MM.1S (cell line): ENCODE measurements around the gene TSPAN4.

ENCODE experiments used
- DNase-seq: peaks from one replicate; pipeline ENCODE4 v3.0.0-alpha.2; 2015
- H2AFZ ChIP-seq: fragments of 300-600 bp; sonication (generic); 2 replicates; pipeline ENCODE4 v1.6.0; 2016; ENCODE audit warnings: antibody characterized with exemption, low read length
- H3F3A ChIP-seq: fragments of 300-600 bp; sonication (generic); 2 replicates; pipeline ENCODE4 v1.6.1; 2016; ENCODE audit warnings: mild to moderate bottlenecking, antibody characterized with exemption, low read length, moderate library complexity, mixed read lengths; ENCODE audit not compliant: insufficient read depth
- H3K27ac ChIP-seq: fragments of 300-600 bp; sonication (generic); 2 replicates; pipeline ENCODE4 v1.5.1; 2016; ENCODE audit warnings: mild to moderate bottlenecking, low read length
- H3K27me3 ChIP-seq: fragments of 300-600 bp; sonication (generic); replicated peaks from 2 replicates; pipeline ENCODE4 v1.6.0; 2016; ENCODE audit warnings: low read length; ENCODE audit not compliant: insufficient read depth
- H3K36me3 ChIP-seq: fragments of 300-600 bp; sonication (generic); replicated peaks from 2 replicates; pipeline ENCODE4 v1.6.1; 2016; ENCODE audit warnings: mild to moderate bottlenecking, low read length, mixed read lengths; ENCODE audit not compliant: insufficient read depth
- H3K4me1 ChIP-seq: fragments of 300-600 bp; sonication (generic); 2 replicates; pipeline ENCODE4 v1.6.1; 2016; ENCODE audit warnings: low read length, mixed read lengths
- H3K4me2 ChIP-seq: fragments of 300-600 bp; sonication (generic); 2 replicates; pipeline ENCODE4 v1.6.0; 2016; ENCODE audit warnings: low read depth, low read length
- H3K4me3 ChIP-seq: fragments of 300-600 bp; sonication (generic); 2 replicates; pipeline ENCODE4 v1.5.1; 2016; ENCODE audit warnings: low read length, mixed read lengths
- H3K79me2 ChIP-seq: fragments of 300-600 bp; sonication (generic); 2 replicates; pipeline ENCODE4 v1.6.1; 2016; ENCODE audit warnings: mixed run types, low read length, mixed read lengths
- H3K9ac ChIP-seq: fragments of 300-600 bp; sonication (generic); 2 replicates; pipeline ENCODE4 v1.6.1; 2016; ENCODE audit warnings: low read length, mixed read lengths
- H3K9me2 ChIP-seq: fragments of 300-600 bp; sonication (generic); replicated peaks from 2 replicates; pipeline ENCODE4 v1.6.1; 2016; ENCODE audit warnings: mild to moderate bottlenecking, low read length, mixed read lengths; ENCODE audit not compliant: insufficient read depth
- H3K9me3 ChIP-seq: fragments of 300-600 bp; sonication (generic); replicated peaks from 2 replicates; pipeline ENCODE4 v1.6.1; 2016; ENCODE audit warnings: mild to moderate bottlenecking, low read length, mixed read lengths; ENCODE audit not compliant: insufficient read depth
- H4K20me1 ChIP-seq: fragments of 300-600 bp; sonication (generic); 2 replicates; pipeline ENCODE4 v1.6.1; 2016; ENCODE audit warnings: mild to moderate bottlenecking, low read length, moderate library complexity, mixed read lengths; ENCODE audit not compliant: insufficient read depth
- CTCF ChIP-seq: fragments of 300-600 bp; sonication (generic); IDR thresholded peaks from 2 replicates; pipeline ENCODE4 v1.5.1; 2016; ENCODE audit warnings: antibody characterized with exemption, low read length, mixed read lengths
- EZH2 ChIP-seq: fragments of 300-600 bp; sonication (generic); optimal IDR thresholded peaks from 2 replicates; pipeline ENCODE3; 2017; ENCODE audit warnings: low read depth, mild to moderate bottlenecking, antibody characterized with exemption, low read length, mixed read lengths
- EZH2phosphoT487 ChIP-seq: fragments of 300-600 bp; sonication (generic); IDR thresholded peaks from 2 replicates; pipeline ENCODE4 v1.6.1; 2018; ENCODE audit warnings: antibody characterized with exemption, low read length

TSPAN4 gene

GRCh38 chr11:828506-829175, 14.0 kb upstream of the TSPAN4 start:
- Histone ChIP-seq H4K20me1 (no peaks in the 10 kb centered on the region), H2AFZ (no peak overlapping the region), H3K4me2 (peak overlapping the region; percentile 85; the same call in 1 of the 2 replicates), H3K9ac (no peak overlapping the region), H3K27me3 (peaks cover 15% of the 10 kb centered on the region), H3K4me3 (no peak overlapping the region), H3K9me2 (no peaks in the 10 kb centered on the region), H3F3A (peaks cover 8% of the 10 kb centered on the region), H3K9me3 (no peaks in the 10 kb centered on the region), H3K79me2 (peaks cover 4% of the 10 kb centered on the region), H3K27ac (no peak overlapping the region), H3K36me3 (no peaks in the 10 kb centered on the region), H3K4me1 (peaks cover 22% of the 10 kb centered on the region)
- TF ChIP-seq CTCF (no peak), EZH2 (no peak), EZH2phosphoT487 (no peak)
- no peak for DNase-seq

- Histone ChIP-seq H3K79me2 (peaks cover 6% of the 10 kb centered on the region), H3K9me3 (no peaks in the 10 kb centered on the region), H3K9ac (no peak overlapping the region; the same call in 1 of the 2 replicates), H3K27me3 (peaks cover 15% of the 10 kb centered on the region), H4K20me1 (no peaks in the 10 kb centered on the region), H3K4me1 (peaks cover 25% of the 10 kb centered on the region), H3K4me3 (peak overlapping the region; percentile 47), H2AFZ (peak overlapping the region; percentile 15; the same call in 1 of the 2 replicates), H3K9me2 (no peaks in the 10 kb centered on the region), H3F3A (peaks cover 8% of the 10 kb centered on the region), H3K36me3 (no peaks in the 10 kb centered on the region), H3K27ac (no peak overlapping the region), H3K4me2 (peak overlapping the region; percentile 85)
- TF ChIP-seq EZH2 = no peak
- no peak for TF ChIP-seq EZH2phosphoT487
- no peak for TF ChIP-seq CTCF
- DNase-seq = no peak
These were observed 13.3 kb upstream of the TSPAN4 start for GRCh38 chr11:829176-829846.

- Histone ChIP-seq H2AFZ (peak overlapping the region; percentile 15; the same call in 1 of the 2 replicates), H3K79me2 (peaks cover 6% of the 10 kb centered on the region), H3F3A (peaks cover 8% of the 10 kb centered on the region), H3K9me2 (no peaks in the 10 kb centered on the region), H3K27ac (no peak overlapping the region), H3K36me3 (no peaks in the 10 kb centered on the region), H3K9ac (no peak overlapping the region; the same call in 1 of the 2 replicates), H3K9me3 (no peaks in the 10 kb centered on the region), H3K4me1 (peaks cover 25% of the 10 kb centered on the region), H3K4me2 (peak overlapping the region; percentile 85), H4K20me1 (no peaks in the 10 kb centered on the region), H3K27me3 (peaks cover 15% of the 10 kb centered on the region), H3K4me3 (peak overlapping the region; percentile 47)
- TF ChIP-seq EZH2phosphoT487 (no peak), CTCF (no peak), EZH2 (no peak)
- DNase-seq = no peak
These were observed 12.8 kb upstream of the TSPAN4 start for GRCh38 chr11:829847-830294.
